A204.1 (cell line): ENCODE results near the gene FIBCD1.

Experiments
- FAIRE-seq: peaks from 2 replicates; lab custom pipeline; 2012; peaks lifted over from hg19 to GRCh38; lab: Jason Lieb, UNC

FIBCD1 gene

GRCh38 chr9:130893341-130894101 is 45.5 kb downstream of the FIBCD1 start:
- no peak for FAIRE-seq

DNA sequence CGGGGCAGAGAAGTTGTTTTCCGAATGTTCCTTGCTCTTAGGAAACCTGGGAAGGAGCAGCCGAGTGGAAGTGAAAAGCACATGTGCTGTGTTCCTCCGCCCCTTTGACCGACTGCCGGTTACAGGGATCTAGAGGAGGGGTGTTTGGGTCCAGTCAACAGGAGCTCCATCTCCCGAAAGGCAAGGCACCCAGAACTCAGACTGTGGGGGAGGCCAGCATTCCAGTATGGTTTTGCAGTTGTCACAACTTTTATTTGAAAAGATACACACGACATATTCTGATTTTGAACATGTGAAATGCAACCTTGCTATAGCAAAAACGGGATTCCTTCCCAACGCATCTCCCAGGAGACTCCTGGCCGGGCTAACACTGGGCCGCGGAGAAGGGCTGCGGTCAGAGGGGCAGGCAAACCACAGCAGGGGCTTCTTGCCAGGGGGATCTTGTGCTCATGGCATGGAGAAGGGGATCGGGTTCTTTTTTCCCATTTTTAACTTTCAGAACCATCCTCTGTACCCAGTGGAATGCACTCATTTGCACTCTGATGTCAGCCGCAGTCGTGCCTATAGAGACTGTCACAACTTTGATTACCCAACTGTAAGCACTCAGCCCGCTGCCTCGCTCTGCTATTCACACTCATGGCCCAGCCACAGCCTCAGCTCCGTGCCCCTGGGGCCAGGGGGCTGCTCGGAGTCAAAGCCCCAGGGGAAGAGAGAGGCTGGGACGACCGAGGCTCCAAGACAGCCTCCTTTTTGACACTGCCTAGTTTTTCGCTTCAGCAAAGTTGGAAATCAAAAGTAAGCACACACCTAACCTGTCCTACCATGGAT is 46.4 kb downstream of the FIBCD1 start:
- no peak for FAIRE-seq

- no peak for FAIRE-seq
These were observed 47.2 kb downstream of the FIBCD1 start for GRCh38 chr9:130891688-130892476.

DNA sequence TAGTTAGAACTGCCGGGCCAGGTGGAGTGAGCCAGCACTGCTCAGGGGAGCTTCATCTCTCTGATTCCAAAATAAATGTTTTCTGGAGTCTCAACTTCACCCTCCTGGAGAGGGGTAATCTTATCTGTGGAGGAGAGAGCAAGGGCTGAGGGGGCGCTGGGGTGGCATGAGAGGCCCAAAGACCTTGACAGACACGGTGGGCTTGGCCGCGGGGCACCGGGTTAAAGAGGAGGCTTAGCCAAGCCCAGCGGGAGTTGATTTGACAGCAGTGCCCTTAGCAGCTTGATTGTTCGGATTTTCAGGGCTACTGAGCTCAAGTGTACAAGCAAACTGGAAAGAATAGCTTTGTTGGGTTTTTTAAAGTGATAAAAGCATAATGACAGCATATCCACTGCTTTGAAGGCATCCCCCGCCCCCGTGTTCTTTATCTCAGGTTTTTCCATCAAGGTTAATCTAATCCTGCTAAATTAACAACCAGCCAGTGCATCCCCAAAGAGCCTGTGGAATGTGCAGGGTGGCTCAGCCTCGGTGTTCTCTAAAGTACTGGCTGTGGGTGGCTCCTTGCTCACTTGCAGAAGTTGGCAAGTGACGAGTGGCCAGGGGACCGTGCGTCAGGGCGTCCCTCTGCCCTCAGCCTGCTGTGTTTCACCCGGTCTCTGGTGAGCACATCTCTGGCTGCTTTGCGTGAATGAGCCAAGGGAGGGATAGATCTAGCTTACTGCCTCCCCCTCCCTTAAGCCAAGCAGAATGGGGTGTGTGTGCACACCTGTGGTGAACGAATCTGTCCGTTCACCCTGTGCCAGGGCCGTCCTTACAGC is 48.0 kb downstream of the FIBCD1 start:
- no peak for FAIRE-seq

GRCh38 chr9:130890124-130890523 is 48.9 kb downstream of the FIBCD1 start:
- no peak for FAIRE-seq

DNA sequence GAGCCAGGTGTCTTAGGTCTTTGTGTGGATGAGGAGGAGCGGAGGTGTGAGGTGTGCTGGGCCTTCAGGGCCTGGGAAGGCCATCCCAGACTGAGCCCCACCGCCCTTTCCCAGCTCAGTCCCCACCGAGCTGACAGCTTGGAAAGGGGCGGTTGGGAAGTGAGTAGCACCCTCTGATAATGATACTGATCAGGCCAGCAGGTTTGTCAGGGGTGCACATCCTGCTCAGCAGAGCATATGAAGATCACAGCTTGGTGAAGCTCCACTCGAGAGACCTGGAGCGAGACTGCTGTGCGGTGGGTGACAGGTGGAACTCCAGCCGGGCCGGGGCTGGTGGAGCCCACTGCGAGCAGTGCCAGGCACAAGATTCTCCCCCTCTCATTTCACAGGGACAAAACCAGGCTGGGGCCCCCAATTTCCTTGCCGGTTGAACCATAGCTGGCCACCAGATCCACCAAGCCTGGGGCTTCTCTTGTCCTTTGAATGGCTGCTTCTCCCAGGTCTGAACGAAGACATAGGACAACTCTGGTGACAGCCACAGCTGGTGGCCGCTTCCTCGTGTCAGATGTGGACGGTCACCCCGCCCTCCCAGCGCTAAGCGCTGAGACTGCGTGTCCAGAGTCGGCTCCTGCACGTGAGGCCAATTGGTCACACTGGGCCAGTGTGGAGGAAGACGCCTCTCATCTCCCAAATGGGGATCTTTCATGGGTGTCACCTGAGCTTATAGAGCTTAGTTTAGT is 50.7 kb downstream of the FIBCD1 start:
- no peak for FAIRE-seq

GRCh38 chr9:130887494-130888144 is 51.4 kb downstream of the FIBCD1 start:
- FAIRE-seq = no peak

DNA sequence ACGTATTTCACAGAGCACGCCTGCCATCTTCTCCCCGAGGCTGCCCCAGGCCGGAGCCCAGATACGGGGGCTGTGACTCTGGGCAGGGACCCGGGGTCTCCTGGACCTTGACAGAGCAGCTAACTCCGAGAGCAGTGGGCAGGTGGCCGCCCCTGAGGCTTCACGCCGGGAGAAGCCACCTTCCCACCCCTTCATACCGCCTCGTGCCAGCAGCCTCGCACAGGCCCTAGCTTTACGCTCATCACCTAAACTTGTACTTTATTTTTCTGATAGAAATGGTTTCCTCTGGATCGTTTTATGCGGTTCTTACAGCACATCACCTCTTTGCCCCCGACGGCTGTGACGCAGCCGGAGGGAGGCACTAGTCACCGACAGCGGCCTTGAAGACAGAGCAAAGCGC is 52.1 kb downstream of the FIBCD1 start:
- no peak for FAIRE-seq

DNA sequence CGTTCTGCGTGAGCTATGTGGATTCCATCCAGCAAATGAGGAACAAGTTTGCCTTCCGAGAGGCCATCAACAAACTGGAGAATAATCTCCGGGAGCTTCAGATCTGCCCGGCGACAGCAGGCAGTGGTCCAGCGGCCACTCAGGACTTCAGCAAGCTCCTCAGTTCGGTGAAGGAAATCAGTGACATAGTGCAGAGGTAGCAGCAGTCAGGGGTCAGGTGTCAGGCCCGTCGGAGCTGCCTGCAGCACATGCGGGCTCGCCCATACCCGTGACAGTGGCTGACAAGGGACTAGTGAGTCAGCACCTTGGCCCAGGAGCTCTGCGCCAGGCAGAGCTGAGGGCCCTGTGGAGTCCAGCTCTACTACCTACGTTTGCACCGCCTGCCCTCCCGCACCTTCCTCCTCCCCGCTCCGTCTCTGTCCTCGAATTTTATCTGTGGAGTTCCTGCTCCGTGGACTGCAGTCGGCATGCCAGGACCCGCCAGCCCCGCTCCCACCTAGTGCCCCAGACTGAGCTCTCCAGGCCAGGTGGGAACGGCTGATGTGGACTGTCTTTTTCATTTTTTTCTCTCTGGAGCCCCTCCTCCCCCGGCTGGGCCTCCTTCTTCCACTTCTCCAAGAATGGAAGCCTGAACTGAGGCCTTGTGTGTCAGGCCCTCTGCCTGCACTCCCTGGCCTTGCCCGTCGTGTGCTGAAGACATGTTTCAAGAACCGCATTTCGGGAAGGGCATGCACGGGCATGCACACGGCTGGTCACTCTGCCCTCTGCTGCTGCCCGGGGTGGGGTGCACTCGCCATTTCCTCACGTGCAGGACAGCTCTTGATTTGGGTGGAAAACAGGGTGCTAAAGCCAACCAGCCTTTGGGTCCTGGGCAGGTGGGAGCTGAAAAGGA is 53.3 kb downstream of the FIBCD1 start:
- FAIRE-seq = no peak

- no peak for FAIRE-seq
These were observed 54.2 kb downstream of the FIBCD1 start for GRCh38 chr9:130884542-130885483.

GRCh38 chr9:130884111-130884531 is 54.9 kb downstream of the FIBCD1 start:
- FAIRE-seq = no peak

DNA sequence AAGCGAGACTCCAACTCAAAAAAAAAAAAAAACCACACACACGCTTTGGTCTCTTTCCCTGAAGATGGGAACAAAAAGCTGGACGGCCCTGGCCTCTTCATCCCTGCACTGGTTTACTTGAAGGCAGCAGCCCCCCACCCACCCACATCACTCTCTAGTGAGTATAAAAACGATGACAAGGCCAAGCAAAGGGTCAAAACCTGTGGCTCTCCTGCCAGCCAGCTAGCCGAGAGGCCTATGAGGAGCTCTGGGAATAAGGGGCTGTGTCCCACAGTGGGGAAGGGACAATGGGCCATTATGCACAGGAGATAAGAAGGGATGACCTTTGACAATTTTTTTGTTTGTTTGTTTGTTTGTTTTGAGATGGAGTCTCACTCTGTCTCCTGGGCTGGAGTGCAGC is 55.6 kb downstream of the FIBCD1 start:
- no peak for FAIRE-seq

- no peak for FAIRE-seq
These were observed 56.3 kb downstream of the FIBCD1 start for GRCh38 chr9:130882696-130883225.

DNA sequence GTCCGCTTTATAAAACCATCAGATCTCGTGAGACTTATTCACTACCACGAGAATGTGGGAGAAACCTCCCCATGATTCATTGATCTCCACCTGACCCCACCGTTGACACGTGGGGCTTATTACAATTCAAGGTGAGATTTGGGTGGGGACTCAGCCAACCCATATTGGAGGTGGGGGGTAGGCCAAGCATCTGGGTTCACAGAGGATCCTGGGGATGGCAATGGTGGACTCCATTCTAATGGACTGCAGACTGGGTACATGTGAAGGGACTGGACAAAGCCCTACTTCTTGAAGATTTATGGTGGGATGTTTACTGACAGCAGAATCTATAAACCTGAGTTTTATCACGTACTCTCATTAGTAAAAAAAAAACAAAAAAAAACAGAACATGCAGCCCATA is 57.5 kb downstream of the FIBCD1 start:
- FAIRE-seq = no peak

DNA sequence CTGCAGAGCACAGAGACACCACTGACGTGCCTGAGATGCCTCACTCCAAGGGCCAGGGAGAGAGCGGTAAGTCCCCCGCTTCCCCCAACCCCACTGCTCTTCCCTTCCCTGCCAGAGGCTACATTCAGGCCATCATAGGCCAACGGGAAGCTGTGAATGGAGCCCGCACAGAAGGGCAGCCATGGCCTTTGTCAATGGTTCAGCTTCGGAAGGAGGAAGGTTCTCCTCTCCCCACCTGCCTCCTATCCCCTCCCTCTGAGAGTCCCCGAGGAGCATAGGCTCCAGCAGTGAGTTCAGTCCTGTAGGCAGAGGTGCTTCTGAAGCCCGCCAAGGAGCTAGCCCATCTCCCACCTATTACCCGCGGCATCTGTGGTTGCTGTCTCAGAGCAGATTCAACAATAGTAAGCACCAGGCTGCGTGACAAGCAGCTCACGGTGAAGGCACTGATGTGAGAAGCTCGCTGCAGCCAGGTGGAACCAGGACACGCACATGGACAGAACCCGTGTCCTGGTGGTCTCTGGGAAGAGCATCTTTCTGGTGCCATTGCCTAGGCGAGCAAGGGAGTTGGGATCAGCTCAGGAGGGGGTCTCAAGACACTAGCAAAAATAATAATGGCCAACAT is 58.3 kb downstream of the FIBCD1 start:
- no peak for FAIRE-seq

GRCh38 chr9:130879863-130880411 is 59.1 kb downstream of the FIBCD1 start:
- FAIRE-seq = no peak

DNA sequence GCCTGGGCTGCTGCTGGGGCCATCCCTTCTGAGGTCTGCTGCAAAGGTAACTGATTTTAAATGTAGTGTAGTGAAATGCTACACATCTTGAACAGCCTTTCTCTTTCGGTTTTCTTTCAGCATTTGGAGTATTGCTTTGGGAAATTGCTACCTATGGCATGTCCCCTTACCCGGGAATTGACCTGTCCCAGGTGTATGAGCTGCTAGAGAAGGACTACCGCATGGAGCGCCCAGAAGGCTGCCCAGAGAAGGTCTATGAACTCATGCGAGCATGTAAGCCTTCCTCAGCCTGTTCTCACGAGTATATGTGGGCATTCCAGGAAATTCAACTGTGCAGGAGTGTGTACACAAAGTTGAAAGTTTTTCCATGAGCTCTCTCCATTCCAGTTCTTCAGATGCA is 60.8 kb downstream of the FIBCD1 start:
- FAIRE-seq = no peak
